OCI-LY3 (cell line): Measurements from ENCODE around the gene CHGA.

Source experiments
- H2AFZ ChIP-seq: fragments of 200-600, 300-600 bp; shearing (Covaris generic); 2 replicates; pipeline ENCODE4 v1.6.0; 2014; ENCODE audit warnings: antibody characterized with exemption, low read depth, low read length
- H3K27ac ChIP-seq: fragments of 200-600, 300-600 bp; sonication (generic); 2 replicates; pipeline ENCODE4 v1.5.1; 2014; ENCODE audit warnings: mild to moderate bottlenecking, low read length, moderate library complexity, mixed read lengths
- H3K27me3 ChIP-seq: fragments of 200-600, 300-600 bp; sonication (generic); 2 replicates; pipeline ENCODE4 v1.6.1; 2014; ENCODE audit warnings: low read depth, low read length, mixed read lengths
- H3K36me3 ChIP-seq: fragments of 200-600, 300-600 bp; sonication (generic); replicated peaks from 2 replicates; pipeline ENCODE3; 2014; ENCODE audit warnings: low read depth, low read length, mixed read lengths
- H3K4me1 ChIP-seq: fragments of 300-600, 200-600 bp; sonication (generic); 2 replicates; pipeline ENCODE4 v1.6.1; 2014; ENCODE audit warnings: low read length, mixed read lengths
- H3K4me2 ChIP-seq: fragments of 200-600, 300-600 bp; sonication (generic); 2 replicates; pipeline ENCODE4 v1.6.1; 2014; ENCODE audit warnings: low read length, mixed read lengths
- H3K4me3 ChIP-seq: fragments of 300-600, 200-600 bp; sonication (generic); 2 replicates; pipeline ENCODE4 v1.5.1; 2014; ENCODE audit warnings: antibody characterized with exemption, mild to moderate bottlenecking, low read length, moderate library complexity
- H3K79me2 ChIP-seq: fragments of 300-600, 200-600 bp; shearing (Covaris generic); 2 replicates; pipeline ENCODE4 v1.6.1; 2014; ENCODE audit warnings: mild to moderate bottlenecking, low read length, mixed read lengths
- H3K9ac ChIP-seq: fragments of 300-600, 200-600 bp; shearing (Covaris generic); 2 replicates; pipeline ENCODE4 v1.6.0; 2014; ENCODE audit warnings: mild to moderate bottlenecking, low read length, moderate library complexity
- H3K9me3 ChIP-seq: fragments of 200-600, 300-600 bp; shearing (Covaris generic); 2 replicates; pipeline ENCODE4 v1.6.1; 2014; ENCODE audit warnings: low read length, mixed read lengths; ENCODE audit not compliant: insufficient read depth
- H4K20me1 ChIP-seq: fragments of 200-600, 300-600 bp; sonication (generic); 2 replicates; pipeline ENCODE4 v1.6.1; 2016; ENCODE audit warnings: low read length, mixed read lengths; ENCODE audit not compliant: insufficient read depth
- EZH2phosphoT487 ChIP-seq: fragments of 200-600 bp; shearing (Covaris generic); IDR thresholded peaks from 2 replicates; pipeline ENCODE4 v1.6.1; 2018; ENCODE audit warnings: antibody characterized with exemption, mixed run types, low read depth
- TF ChIP-seq, protein P1 (sequence below): fragments of 200-600, 300-600 bp; sonication (generic); IDR thresholded peaks from 2 replicates; pipeline ENCODE4 v1.5.1; 2014; ENCODE audit warnings: antibody characterized with exemption, low read length, low read depth

CHGA gene

DNA sequence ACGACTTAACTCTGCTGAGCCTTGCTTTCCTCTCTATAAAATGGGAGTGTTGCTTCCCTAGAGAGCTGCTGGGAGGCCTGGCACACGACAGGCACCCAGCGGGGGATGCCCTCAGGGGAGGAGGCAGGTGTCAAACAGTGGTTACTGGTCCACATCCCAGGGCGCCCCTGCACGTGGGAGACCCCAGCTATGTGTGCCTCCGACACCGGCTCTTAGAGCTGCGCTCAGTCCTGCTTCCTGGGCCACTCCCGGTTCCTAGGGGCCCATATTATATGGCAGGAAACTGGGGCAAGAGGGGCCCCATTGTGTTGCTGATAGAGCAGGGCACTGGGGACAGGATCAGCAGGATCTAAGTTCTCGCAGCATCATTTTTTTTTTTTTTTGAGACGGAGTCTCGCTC lies 47.3 kb downstream of the CHGA start:
- H3K27ac ChIP-seq = no peak overlapping the region
- H3K36me3 ChIP-seq = peaks cover 2% of the 10 kb centered on the region
- H4K20me1 ChIP-seq = no peaks in the 10 kb centered on the region
- no peak for TF ChIP-seq EZH2phosphoT487
- TF ChIP-seq, protein P1, sequence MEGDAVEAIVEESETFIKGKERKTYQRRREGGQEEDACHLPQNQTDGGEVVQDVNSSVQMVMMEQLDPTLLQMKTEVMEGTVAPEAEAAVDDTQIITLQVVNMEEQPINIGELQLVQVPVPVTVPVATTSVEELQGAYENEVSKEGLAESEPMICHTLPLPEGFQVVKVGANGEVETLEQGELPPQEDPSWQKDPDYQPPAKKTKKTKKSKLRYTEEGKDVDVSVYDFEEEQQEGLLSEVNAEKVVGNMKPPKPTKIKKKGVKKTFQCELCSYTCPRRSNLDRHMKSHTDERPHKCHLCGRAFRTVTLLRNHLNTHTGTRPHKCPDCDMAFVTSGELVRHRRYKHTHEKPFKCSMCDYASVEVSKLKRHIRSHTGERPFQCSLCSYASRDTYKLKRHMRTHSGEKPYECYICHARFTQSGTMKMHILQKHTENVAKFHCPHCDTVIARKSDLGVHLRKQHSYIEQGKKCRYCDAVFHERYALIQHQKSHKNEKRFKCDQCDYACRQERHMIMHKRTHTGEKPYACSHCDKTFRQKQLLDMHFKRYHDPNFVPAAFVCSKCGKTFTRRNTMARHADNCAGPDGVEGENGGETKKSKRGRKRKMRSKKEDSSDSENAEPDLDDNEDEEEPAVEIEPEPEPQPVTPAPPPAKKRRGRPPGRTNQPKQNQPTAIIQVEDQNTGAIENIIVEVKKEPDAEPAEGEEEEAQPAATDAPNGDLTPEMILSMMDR = no peak
- no peaks in the 10 kb centered on the region for H3K79me2 ChIP-seq
- H3K9ac ChIP-seq = no peak overlapping the region
- no peaks in the 10 kb centered on the region for H3K27me3 ChIP-seq
- no peak overlapping the region for H3K4me2 ChIP-seq
- H3K4me3 ChIP-seq = no peak overlapping the region
- no peaks in the 10 kb centered on the region for H3K4me1 ChIP-seq
- no peaks in the 10 kb centered on the region for H3K9me3 ChIP-seq
- no peak overlapping the region for H2AFZ ChIP-seq

DNA sequence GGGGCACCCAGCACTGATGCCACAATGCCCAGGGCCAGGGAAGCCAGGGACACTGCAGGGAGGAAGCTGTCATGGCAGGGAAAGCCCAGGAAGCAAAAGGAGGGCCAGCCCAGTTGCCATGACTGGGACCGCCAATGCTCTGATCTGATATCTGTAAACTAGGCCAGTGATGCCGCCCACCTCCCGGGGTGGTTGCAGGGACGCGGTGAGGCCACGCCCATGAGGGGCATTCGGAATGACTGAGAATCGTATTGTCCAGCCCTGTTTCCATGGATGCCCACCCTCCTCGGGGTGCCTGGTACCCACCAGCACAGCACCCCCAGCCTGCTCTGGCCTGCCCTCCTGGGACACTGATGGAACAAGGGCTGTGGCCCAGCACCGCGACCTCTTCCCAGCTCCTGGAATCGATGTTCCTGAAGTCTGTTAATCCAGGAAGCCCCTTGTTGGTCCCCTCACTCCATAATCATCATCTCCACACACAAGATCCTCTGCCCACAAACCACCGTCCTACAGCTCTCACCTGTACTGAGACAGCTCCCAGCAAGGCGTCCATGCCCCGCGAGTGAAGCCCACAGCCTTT lies 48.7 kb downstream of the CHGA start:
- Histone ChIP-seq H3K4me1 (no peaks in the 10 kb centered on the region), H4K20me1 (no peaks in the 10 kb centered on the region), H3K4me2 (no peak overlapping the region), H3K36me3 (peaks cover 8% of the 10 kb centered on the region), H3K9ac (no peak overlapping the region), H3K27me3 (no peaks in the 10 kb centered on the region), H3K9me3 (peaks cover 10% of the 10 kb centered on the region; the same call in 1 of the 2 replicates), H3K79me2 (no peaks in the 10 kb centered on the region), H3K4me3 (no peak overlapping the region), H3K27ac (no peak overlapping the region), H2AFZ (no peak overlapping the region)
- TF ChIP-seq EZH2phosphoT487 = no peak

DNA sequence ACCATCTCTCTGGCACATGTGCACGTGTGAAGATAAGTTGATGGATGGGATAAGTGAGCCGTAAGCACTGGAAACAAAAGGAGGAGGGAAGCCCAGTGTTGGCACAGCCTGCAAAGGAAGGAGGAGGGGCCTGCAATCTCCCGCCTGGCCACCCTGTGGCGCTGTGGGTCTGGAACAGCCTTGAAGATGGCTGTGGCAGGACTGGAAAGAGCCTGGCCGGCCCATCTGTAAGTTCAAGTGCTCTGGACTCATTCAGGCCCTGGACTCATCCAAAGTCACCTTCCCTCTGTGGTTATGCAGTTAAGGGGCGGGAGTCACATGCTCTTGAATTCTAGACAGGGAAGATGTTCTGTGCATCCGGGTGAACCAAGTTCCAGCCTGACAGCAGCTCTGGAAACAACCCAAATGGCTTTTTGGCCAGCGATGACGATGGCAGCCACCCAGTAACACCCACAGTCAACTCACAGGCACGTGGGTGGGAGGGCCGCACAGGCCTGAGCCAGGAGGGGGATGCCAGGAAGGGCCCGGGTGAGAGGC lies 50.4 kb downstream of the CHGA start:
- Histone ChIP-seq H3K4me3 (no peak overlapping the region), H4K20me1 (no peaks in the 10 kb centered on the region), H3K36me3 (peaks cover 17% of the 10 kb centered on the region), H3K27ac (no peak overlapping the region), H3K4me1 (no peaks in the 10 kb centered on the region; the same call in 1 of the 2 replicates), H3K9me3 (peaks cover 14% of the 10 kb centered on the region; the same call in 1 of the 2 replicates), H3K27me3 (no peaks in the 10 kb centered on the region), H3K4me2 (no peak overlapping the region), H2AFZ (no peak overlapping the region), H3K79me2 (no peaks in the 10 kb centered on the region), H3K9ac (no peak overlapping the region)
- TF ChIP-seq EZH2phosphoT487 = no peak
- TF ChIP-seq, protein P1 = peak; percentile 26

DNA sequence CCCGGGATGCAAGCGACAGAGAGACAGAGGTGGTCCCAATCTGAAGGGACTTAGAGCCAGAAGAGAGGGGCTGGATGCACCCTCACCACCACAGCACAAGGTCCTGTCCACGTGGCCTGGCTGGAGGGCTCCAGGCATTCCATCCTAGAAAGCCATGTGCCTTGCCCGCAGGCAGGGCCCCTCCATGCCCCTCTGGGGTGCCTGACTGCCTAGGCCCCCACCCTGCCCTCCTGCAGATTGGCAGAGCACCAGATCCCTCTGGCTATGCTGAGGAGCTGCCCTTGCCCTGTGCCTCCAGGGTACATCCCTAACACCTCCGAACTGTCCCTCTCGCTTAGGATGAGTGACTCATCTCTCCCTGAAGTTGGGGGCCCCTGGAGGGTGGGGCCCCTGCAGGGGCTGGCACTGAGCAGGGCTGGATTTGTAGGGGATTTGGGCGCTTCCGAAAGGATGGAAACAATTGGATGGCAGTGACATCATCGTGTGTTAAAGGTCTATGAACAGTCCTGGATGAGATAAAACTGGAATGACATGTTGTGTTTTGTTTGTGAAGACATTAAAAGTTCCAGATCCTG lies 50.9 kb downstream of the CHGA start:
- Histone ChIP-seq H3K4me2 (no peak overlapping the region), H2AFZ (no peak overlapping the region), H3K79me2 (no peaks in the 10 kb centered on the region), H3K4me3 (no peak overlapping the region), H3K27me3 (no peaks in the 10 kb centered on the region), H3K4me1 (no peaks in the 10 kb centered on the region; the same call in 1 of the 2 replicates), H3K9ac (no peak overlapping the region), H3K36me3 (peaks cover 21% of the 10 kb centered on the region), H4K20me1 (no peaks in the 10 kb centered on the region), H3K27ac (no peak overlapping the region), H3K9me3 (peaks cover 19% of the 10 kb centered on the region; the same call in 1 of the 2 replicates)
- no peak for TF ChIP-seq EZH2phosphoT487
- TF ChIP-seq, protein P1 = no peak
